Measurements from ENCODE around the gene UAP1L1.

- no peak for TF ChIP-seq POLR2A (IDR thresholded peaks at IDR 0.05; ENCODE audit: low read depth, low read length)
- TF ChIP-seq POLR2AphosphoS5 (IDR thresholded peaks at IDR 0.05; ENCODE audit: low read depth, low read length): no peak
- no peak for TF ChIP-seq TAF1 (IDR thresholded peaks at IDR 0.05; ENCODE audit: borderline replicate concordance, low read depth, low read length)
These were observed 26.7 kb upstream of the UAP1L1 start for GRCh38 chr9:137050570-137050969.

Data from GM12892 (cell line).